ENCODE data around the gene GSDME.

DNA sequence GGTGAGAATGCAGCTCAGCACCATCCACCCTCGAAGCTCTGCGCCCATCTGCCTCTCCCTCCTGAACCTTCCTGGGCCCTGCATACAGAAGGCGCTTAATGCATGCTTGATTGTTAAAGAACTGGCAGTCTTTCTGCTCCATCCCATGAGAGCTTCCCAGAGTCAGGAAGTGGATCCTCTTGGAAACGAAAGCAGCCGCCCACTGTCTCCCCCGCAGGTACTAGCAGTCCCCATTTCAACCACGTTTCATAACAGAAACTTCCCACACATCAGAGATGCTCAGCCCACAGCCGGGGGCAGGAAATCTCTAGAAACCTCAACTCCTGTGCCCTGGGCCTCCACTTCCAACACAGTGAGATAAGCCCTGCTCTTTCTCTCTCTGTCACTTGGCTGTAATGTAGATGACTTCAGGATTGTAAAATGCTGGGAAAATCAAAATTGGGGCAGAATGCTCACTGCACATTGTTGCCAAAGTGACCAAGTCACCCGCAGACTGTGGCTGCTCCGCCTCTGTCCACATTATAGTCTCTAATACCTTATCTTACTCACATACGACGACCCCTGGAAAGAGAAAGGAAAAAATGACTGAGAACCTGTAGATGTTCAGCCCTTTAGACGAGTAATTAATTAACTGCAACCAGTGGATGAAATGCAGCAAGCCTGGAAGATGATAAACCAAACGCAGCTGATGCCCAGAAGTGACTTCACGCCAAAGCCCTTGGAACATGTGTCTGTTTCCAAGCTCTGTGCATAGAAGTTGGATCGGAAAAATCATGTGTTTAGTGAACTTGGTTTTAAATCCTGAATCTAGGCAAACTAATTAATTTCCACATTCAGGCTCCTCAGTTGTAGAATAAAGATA is 28.5 kb downstream of the GSDME start:
- TF ChIP-seq POLR2AphosphoS5 (IDR thresholded peaks at IDR 0.05; ENCODE audit: borderline replicate concordance, low read depth, low read length) (no peak), EZH2 (IDR thresholded peaks at IDR 0.05) (no peak), FOXP2 (optimal IDR thresholded peaks at IDR 0.05; ENCODE audit: control extremely low read depth, extremely low read length, insufficient read depth) (no peak)

All from SK-N-MC (cell line).